Prostate gland (tissue), 2 donors: ENCODE measurements around the gene ROGDI. TPM values are rescaled to one million over a fixed set of nuclear protein-coding genes. Genes with fewer than 3 reads are reported as not detected.
A peak's percentile ranks its signal among the peaks of the same experiment; 100 is the strongest.

Experiments used
- DNase-seq: peaks from one replicate; pipeline ENCODE4 v3.0.0-alpha.2; 2019; ENCODE audit warnings: low spot score
- H3K27ac ChIP-seq, 2 donors: fragments of 200-600 bp; sonication (generic); 2 replicates each; pipeline ENCODE4 v1.5.1; 2017 to 2019
- H3K27me3 ChIP-seq: fragments of 200-600 bp; sonication (generic); replicated peaks from 2 replicates; pipeline ENCODE4 v1.5.1; 2019; ENCODE audit not compliant: insufficient read depth
- H3K36me3 ChIP-seq, 2 donors: fragments of 200-600 bp; sonication (generic); 1 replicate in 1 of 2; 2 replicates in 1 of 2; pipeline versions ENCODE4 v1.5.1 to v1.8.1; 2017 to 2019
- H3K4me1 ChIP-seq: fragments of 200-600 bp; sonication (generic); replicated peaks from 2 replicates; pipeline ENCODE4 v1.5.1; 2019
- H3K4me3 ChIP-seq, 2 donors: fragments of 200-600 bp; sonication (generic); 2 replicates each; pipeline ENCODE4 v1.5.1; 2017 to 2019
- H3K9me3 ChIP-seq: fragments of 200-600 bp; sonication (generic); 2 replicates; pipeline ENCODE4 v1.5.1; 2017
- CTCF ChIP-seq, 4 experiments: fragments of 200-600 bp in 2 of 4; fragments of 450-650 bp in 2 of 4; sonication (generic) in 2 of 4; IDR thresholded peaks; 1 replicate in 3 of 4; 2 replicates in 1 of 4; pipeline ENCODE4 v1.5.1; 2016 to 2019; ENCODE audit warnings: antibody characterized with exemption in 4 of 4, mild to moderate bottlenecking in 2 of 4, moderate library complexity in 2 of 4
- POLR2A ChIP-seq: fragments of 450-650 bp; IDR thresholded peaks from one replicate; pipeline ENCODE4 v1.6.1; 2016; ENCODE audit warnings: antibody characterized with exemption, mild to moderate bottlenecking
- POLR2AphosphoS5 ChIP-seq: sonication (generic); formaldehyde crosslinking; IDR thresholded peaks from one replicate; pipeline ENCODE4 v1.6.1; 2017; ENCODE audit warnings: antibody characterized with exemption
- WGBS: methylation state at CpG from one replicate; pipeline ENCODE4 v1.1.5; 2018; 5-methylcytosine and 5-hydroxymethylcytosine counted together
- intact Hi-C: fragments of 100-400 bp; cut with DNase I; formaldehyde crosslinking; loops from one replicate; pipeline ENCODE4 v1.14.2; 2022
- total RNA-seq, 2 donors: library from RNA; depleted of rRNA; stranded (reverse); fragments of >200 nt; gene quantifications; one replicate each; pipeline ENCODE4 v1.1.0, GENCODE V29; 2016

ROGDI gene
- total RNA-seq, 2 donors from 2014 or later = 37.5 to 46.9 TPM

- Histone ChIP-seq H3K27me3 (no peaks in the 10 kb centered on the region), H3K9me3 (no peaks in the 10 kb centered on the region), H3K36me3 (peaks cover 0 to 4% of the 10 kb centered on the region in 2 donors), H3K27ac (peak overlapping the region; percentile 89 to 92), H3K4me1 (peaks cover 15% of the 10 kb centered on the region), H3K4me3 (peak overlapping the region; percentile 51 to 99)
- TF ChIP-seq POLR2AphosphoS5 (peak; percentile 98), CTCF (IDR thresholded peaks at IDR 0.05) (no peak), POLR2A (peak; percentile 85)
- 2% methylated on average over 45 of the region's 48 CpGs for WGBS
- DNase-seq = peak; percentile 97
- intact Hi-C loops = loop anchor here (1.0 kb wide), 1 partner anchor 34 kb away; the partner anchor contains the start of genes ANKS3 and DNAAF8
These were observed 33.7 kb downstream of the ROGDI start for GRCh38 chr16:4768549-4769305.

DNA sequence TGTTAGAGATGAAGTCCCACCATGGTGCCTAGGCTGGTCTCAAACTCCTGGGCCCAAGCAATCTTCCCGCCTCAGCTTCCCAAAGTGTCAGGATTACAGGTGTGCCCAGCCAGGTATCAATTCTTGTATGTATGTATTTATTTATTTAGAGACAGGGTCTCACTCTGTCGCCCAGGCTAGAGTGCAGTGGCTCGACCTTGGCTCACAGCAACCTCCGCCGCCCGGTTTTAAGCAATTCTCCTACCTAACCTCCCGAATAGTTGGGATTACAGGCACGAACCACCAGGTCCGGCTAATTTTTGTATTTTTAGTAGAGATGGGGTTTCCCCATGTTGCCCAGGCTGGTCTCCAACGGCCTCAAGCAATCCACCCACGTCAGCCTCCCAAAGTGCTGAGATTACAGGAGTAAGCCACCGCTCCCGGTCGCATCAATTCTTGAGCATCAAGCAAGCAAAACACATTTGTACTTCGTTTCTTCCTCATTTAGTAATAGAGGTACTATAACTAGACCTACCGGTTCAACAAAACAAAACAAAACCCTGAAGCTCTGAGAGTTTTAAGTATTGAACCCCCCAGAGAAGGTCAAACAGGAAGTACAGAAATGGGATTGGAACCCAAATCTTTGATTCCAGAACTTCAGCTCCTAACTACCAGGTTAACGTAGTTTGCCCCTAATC, 34.4 kb downstream of the ROGDI start:
- Histone ChIP-seq H3K27me3 (no peaks in the 10 kb centered on the region), H3K4me3 (peak overlapping the region; percentile 97 to 99), H3K4me1 (peaks cover 15% of the 10 kb centered on the region), H3K9me3 (no peaks in the 10 kb centered on the region), H3K27ac (peak overlapping the region; percentile 89 to 92), H3K36me3 (peaks cover 0 to 11% of the 10 kb centered on the region in 2 donors)
- DNase-seq = no peak
- 48% methylated on average over 17 of the region's 17 CpGs for WGBS
- intact Hi-C loops = loop anchor here (1.0 kb wide), 1 partner anchor 34 kb away; the partner anchor contains the start of genes ANKS3 and DNAAF8
- TF ChIP-seq POLR2AphosphoS5 = no peak
- TF ChIP-seq POLR2A = no peak
- no peak for TF ChIP-seq CTCF (IDR thresholded peaks at IDR 0.05)

DNA sequence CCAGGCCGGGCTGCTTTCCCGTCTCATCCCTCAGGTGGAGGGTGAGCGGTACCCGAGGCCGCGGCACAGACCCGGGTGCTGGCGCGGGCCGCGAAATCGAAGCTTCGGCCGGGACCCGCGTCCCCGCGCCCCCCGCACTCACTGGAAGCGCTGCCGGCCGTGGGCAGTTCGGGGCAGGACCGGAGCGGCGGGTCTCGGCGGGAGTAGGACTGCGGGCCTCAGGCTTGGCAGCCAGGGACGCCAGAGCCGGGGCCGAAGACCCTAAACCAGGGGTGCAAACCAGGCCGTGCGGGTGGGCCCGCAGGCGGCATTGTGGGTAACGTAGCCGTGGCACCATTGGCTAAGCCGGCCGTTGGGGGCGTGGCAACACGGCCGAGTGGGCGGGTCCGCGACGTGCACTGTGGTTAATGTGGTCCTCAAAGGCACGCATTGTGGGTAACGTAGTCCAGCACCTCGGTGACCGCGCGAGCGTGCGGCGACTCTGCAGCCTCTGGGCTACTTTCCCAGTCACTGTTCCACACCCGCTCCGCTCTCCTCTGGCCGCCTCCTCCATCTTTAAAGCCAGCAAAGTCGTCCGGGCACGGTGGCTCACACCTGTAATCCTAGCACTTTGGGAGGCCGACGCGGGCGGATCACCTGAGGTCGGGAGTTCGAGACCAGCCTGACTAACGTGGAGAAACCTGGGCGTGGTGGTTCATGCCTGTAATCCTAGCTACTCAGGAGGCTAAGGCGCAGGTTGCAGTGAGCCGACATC, 35.4 kb downstream of the ROGDI start, which contains the start of gene ZNF500:
ZNF500 (minus strand) TSS at position 288 of the 754 bp plus-strand sequence. CDS start 1,184 bp downstream, outside the sequence.
- Histone ChIP-seq H3K4me3 (peak within 1 kb of the TSS; percentile 97 to 99), H3K27me3 (no peaks in the 10 kb centered on the region), H3K27ac (peak within 1 kb of the TSS; percentile 89 to 92), H3K9me3 (no peaks in the 10 kb centered on the region), H3K36me3 (peaks cover 0 to 13% of the 10 kb centered on the region in 2 donors), H3K4me1 (peaks cover 15% of the 10 kb centered on the region)
- TF ChIP-seq POLR2AphosphoS5 (peak; percentile 96), POLR2A (peak; percentile 79), CTCF (IDR thresholded peaks at IDR 0.05) (peak in 1 of 4 experiments; percentile 35)
- DNase-seq = peak; percentile 97
- 5% methylated on average over 37 of the region's 72 CpGs for WGBS
- intact Hi-C loops = no loop called here

GRCh38 chr16:4765511-4766474, 36.6 kb downstream of the ROGDI start:
- Histone ChIP-seq H3K27me3 (no peaks in the 10 kb centered on the region), H3K36me3 (peaks cover 3 to 15% of the 10 kb centered on the region in 2 donors), H3K4me3 (peak overlapping the region; percentile 97 to 99), H3K27ac (peak overlapping the region in 1 of 2 donors; percentile 92), H3K4me1 (peaks cover 15% of the 10 kb centered on the region), H3K9me3 (no peaks in the 10 kb centered on the region)
- no peak for DNase-seq
- intact Hi-C loops = no loop called here
- TF ChIP-seq CTCF (IDR thresholded peaks at IDR 0.05) (no peak), POLR2AphosphoS5 (no peak), POLR2A (no peak)
- WGBS = 74% methylated on average over 25 of the region's 26 CpGs
